ENCODE results near the gene KLRC3.

KLRC3 gene

DNA sequence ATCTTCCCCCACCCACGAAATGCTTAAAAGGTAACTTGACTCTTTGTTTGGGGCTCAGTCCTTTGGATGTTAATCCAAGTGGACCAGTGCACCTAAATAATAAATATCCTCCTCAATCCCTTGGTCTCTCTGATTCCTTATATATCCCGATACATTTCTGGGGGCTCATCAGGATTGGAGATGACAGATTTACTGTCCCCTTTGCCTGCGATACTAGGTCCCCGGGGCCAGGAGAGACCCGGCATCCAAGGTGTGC is 56.8 kb downstream of the KLRC3 start:
- TF ChIP-seq, protein P1, sequence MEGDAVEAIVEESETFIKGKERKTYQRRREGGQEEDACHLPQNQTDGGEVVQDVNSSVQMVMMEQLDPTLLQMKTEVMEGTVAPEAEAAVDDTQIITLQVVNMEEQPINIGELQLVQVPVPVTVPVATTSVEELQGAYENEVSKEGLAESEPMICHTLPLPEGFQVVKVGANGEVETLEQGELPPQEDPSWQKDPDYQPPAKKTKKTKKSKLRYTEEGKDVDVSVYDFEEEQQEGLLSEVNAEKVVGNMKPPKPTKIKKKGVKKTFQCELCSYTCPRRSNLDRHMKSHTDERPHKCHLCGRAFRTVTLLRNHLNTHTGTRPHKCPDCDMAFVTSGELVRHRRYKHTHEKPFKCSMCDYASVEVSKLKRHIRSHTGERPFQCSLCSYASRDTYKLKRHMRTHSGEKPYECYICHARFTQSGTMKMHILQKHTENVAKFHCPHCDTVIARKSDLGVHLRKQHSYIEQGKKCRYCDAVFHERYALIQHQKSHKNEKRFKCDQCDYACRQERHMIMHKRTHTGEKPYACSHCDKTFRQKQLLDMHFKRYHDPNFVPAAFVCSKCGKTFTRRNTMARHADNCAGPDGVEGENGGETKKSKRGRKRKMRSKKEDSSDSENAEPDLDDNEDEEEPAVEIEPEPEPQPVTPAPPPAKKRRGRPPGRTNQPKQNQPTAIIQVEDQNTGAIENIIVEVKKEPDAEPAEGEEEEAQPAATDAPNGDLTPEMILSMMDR (conservative IDR thresholded peaks at IDR 0.05; ENCODE audit: low read depth, low read length) = no peak
- no peak for DNase-seq (ENCODE audit: low read depth)
- no peak overlapping the region for H3K4me3 ChIP-seq (ENCODE audit: low read length)

DNA sequence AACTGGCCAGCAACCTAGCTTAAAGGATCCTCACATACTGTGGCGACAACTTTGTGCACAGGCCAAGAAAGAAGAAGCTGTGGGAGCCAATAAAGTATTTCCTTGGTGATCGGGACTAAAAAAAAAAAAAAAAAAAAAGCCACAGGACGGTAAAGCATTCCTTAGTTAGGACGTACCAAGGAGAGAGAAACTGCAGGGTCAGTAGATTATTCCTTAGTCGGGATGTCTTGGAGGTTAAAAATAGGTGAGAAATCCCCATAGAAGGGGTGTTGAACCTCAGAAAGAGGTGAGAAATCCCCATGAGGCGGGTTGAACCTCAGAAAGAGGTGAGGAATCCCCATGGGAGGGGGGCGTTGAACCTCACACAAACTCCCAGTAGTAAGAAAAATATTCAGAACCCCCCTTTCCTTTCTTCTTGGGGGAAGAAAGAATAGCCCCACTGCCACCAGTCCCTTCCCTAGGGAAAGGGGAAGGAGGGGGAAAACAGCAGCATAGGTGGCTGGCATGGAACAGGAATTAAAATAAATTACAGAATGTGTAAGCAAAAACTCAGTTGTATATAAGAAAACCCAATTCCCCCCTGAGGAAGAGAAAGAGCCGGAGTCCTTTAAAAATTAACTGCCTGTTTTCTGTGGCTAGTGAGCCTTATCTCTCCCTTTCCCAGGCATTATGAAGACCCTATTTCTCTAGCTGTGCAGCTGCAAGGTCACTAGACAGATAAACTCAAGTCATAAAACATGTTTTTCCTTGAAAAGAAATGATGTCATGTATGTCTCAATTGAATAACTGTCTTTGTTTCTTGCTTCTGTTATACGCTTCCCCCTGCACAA is 57.4 kb downstream of the KLRC3 start:
- H3K4me3 ChIP-seq (ENCODE audit: low read length) = no peak overlapping the region
- DNase-seq (ENCODE audit: low read depth) = no peak
- TF ChIP-seq, protein P1 (conservative IDR thresholded peaks at IDR 0.05; ENCODE audit: low read depth, low read length) = no peak

DNA sequence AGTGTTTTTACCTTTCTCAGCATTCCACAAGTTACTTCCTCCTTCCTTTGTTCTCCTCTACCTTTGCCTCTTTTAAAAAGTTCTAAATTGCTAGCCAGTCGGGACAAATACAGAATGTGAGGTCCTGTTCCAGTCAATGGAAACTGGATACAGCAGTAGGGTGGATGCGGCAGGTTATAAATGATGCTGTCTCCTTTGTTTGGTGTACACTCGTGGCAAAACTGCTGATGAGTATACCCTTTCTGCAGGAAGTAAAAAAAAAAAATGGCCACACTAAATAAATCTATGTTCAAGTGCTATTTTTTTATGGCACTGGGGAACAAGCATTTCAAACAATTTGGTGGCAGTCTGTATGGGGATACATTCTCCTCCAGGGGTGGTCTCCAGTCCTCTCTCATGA is 58.1 kb downstream of the KLRC3 start:
- H3K4me3 ChIP-seq (ENCODE audit: low read length) = no peak overlapping the region

More for the DNA sequence above, 58.1 kb downstream of the KLRC3 start:
- TF ChIP-seq, protein P1 (conservative IDR thresholded peaks at IDR 0.05; ENCODE audit: low read depth, low read length) = no peak
- no peak for DNase-seq (ENCODE audit: low read depth)
